HepG2 (cell line): ENCODE measurements around the gene EPHA4. TPM values are rescaled to one million over a fixed set of nuclear protein-coding genes. Genes with fewer than 3 reads are reported as not detected.

ENCODE experiments used
- ATAC-seq: fragments of 200-7000 bp; cut with Tn5 transposase; 3 replicates; pipeline ENCODE4 v1.9.1; 2020; ENCODE audit warnings: mild to moderate bottlenecking, moderate library complexity
- BruUV-seq: library from RNA; stranded (reverse); fragments of 400-500 nt; replicated peaks from 2 replicates; lab custom pipeline; 2021; lab: Mats Ljungman, UMichigan
- CTCF ChIA-PET: fragments of 300-600 bp; formaldehyde crosslinking; extraction: SDS; loops from one replicate; lab custom pipeline; 2021; ENCODE audit warnings: low total read pairs, inconsistent platforms, low intra/inter-chr PET ratio; lab: Yijun Ruan, JAX
- POLR2A ChIA-PET: fragments of 350-600 bp; sonication (Branson Sonifier 250); formaldehyde crosslinking; loops from one replicate; lab custom pipeline; 2020; ENCODE audit warnings: antibody characterized with exemption, inconsistent platforms; lab: Yijun Ruan, JAX
- DNase-seq: peaks from one replicate; pipeline ENCODE4 v3.0.0-alpha.2; 2015; ENCODE audit warnings: low spot score
- FAIRE-seq: peaks from 3 replicates; lab custom pipeline; 2011; peaks lifted over from hg19 to GRCh38; lab: Jason Lieb, UNC
- H2AFZ ChIP-seq: one replicate; pipeline ENCODE4 v1.6.1; 2011; ENCODE audit warnings: low read length, inconsistent platforms
- H3K27ac ChIP-seq: fragments of 300-600 bp; 3 replicates; pipeline ENCODE4 v1.8.0; 2011; ENCODE audit warnings: mixed run types, mild to moderate bottlenecking, mixed read lengths, low read length, inconsistent platforms; ENCODE audit not compliant: insufficient read depth; ENCODE audit errors: extremely low read length
- H3K27me3 ChIP-seq, 2 experiments: fragments of 200-600 bp in 1 of 2; 2 replicates in 1 of 2; 3 replicates in 1 of 2; pipeline versions ENCODE4 v1.6.0 to v1.8.0; 2011; ENCODE audit warnings: low read length in 2 of 2, mild to moderate bottlenecking in 2 of 2, moderate library complexity in 2 of 2, inconsistent platforms in 1 of 2; ENCODE audit not compliant: insufficient read depth in 2 of 2, control insufficient read depth in 1 of 2
- H3K36me3 ChIP-seq, 2 experiments: fragments of 200-600 bp in 1 of 2; replicated peaks in 1 of 2; 2 replicates in 1 of 2; 3 replicates in 1 of 2; pipeline versions ENCODE4 v1.5.1 to v1.8.0; 2011; ENCODE audit warnings: low read length in 2 of 2, inconsistent platforms in 1 of 2; ENCODE audit not compliant: insufficient read depth in 2 of 2, control insufficient read depth in 1 of 2
- H3K4me1 ChIP-seq: 2 replicates; pipeline ENCODE4 v1.5.1; 2012; ENCODE audit warnings: low read length, inconsistent platforms; ENCODE audit not compliant: insufficient read depth
- H3K4me2 ChIP-seq: 2 replicates; pipeline ENCODE4 v1.6.0; 2011; ENCODE audit warnings: low read depth, low read length, inconsistent platforms
- H3K4me3 ChIP-seq, 3 experiments: fragments of 200-600 bp in 1 of 3; sonication (generic), shearing (Covaris generic) in 1 of 3; replicated peaks in 1 of 3; 2 replicates each; pipeline ENCODE4 v1.5.1; 2011 to 2016; ENCODE audit warnings: low read length in 3 of 3, inconsistent platforms in 2 of 3, low read depth in 2 of 3, mild to moderate bottlenecking in 2 of 3, control low read depth in 1 of 3, mixed read lengths in 1 of 3; ENCODE audit not compliant: insufficient read depth in 1 of 3
- H3K79me2 ChIP-seq: one replicate; pipeline ENCODE4 v1.6.1; 2011; ENCODE audit warnings: low read length, inconsistent platforms; ENCODE audit not compliant: insufficient read depth
- H3K9ac ChIP-seq: 2 replicates; pipeline ENCODE4 v1.6.0; 2011; ENCODE audit warnings: mild to moderate bottlenecking, low read depth, low read length, inconsistent platforms; ENCODE audit not compliant: insufficient read depth
- H3K9me3 ChIP-seq: 2 replicates; pipeline ENCODE4 v1.5.1; 2012; ENCODE audit warnings: mild to moderate bottlenecking, low read length
- H4K20me1 ChIP-seq: 2 replicates; pipeline ENCODE4 v1.6.0; 2011; ENCODE audit warnings: inconsistent platforms, mild to moderate bottlenecking, low read length, moderate library complexity; ENCODE audit not compliant: insufficient read depth
- DNMT3B ChIP-seq: conservative IDR thresholded peaks from 2 replicates; pipeline ENCODE4 v1.6.1; 2016; ENCODE audit warnings: missing biosample characterization, control low read depth
- HMG20B ChIP-seq: conservative IDR thresholded peaks from 2 replicates; pipeline ENCODE4 v1.6.1; 2016; ENCODE audit warnings: missing genetic modification reagents, missing compliant biosample characterization
- JUN ChIP-seq: sonication (generic); formaldehyde crosslinking; IDR thresholded peaks from 2 replicates; pipeline ENCODE4 v1.4.0; 2020; ENCODE audit warnings: mild to moderate bottlenecking, missing genetic modification reagents
- MEF2D ChIP-seq: sonication (generic); formaldehyde crosslinking; IDR thresholded peaks from 2 replicates; pipeline ENCODE4 v1.5.1; 2020; ENCODE audit warnings: mild to moderate bottlenecking, missing genetic modification reagents
- MLX ChIP-seq: IDR thresholded peaks from 2 replicates; pipeline ENCODE4 v1.6.1; 2016
- TAF15 ChIP-seq: fragments of 200-400 bp; formaldehyde crosslinking; IDR thresholded peaks from one replicate; pipeline ENCODE4 v1.6.1; 2018; ENCODE audit warnings: mild to moderate bottlenecking, low read depth, low read length; ENCODE audit not compliant: poor library complexity, severe bottlenecking
- TOPORS ChIP-seq: sonication (generic); formaldehyde crosslinking; IDR thresholded peaks from 2 replicates; pipeline ENCODE4 v1.8.0; 2023; ENCODE audit warnings: mild to moderate bottlenecking, missing genetic modification reagents
- ZEB1 ChIP-seq: IDR thresholded peaks from 2 replicates; pipeline ENCODE4 v1.6.1; 2012; ENCODE audit warnings: mild to moderate bottlenecking, low read depth, inconsistent platforms; ENCODE audit not compliant: insufficient replicate concordance
- ZFP37 ChIP-seq: sonication (generic); formaldehyde crosslinking; IDR thresholded peaks from 2 replicates; pipeline ENCODE4 v1.4.0; 2020; ENCODE audit warnings: missing genetic modification reagents, borderline replicate concordance
- ZNF124 ChIP-seq: sonication (generic); formaldehyde crosslinking; IDR thresholded peaks from 2 replicates; pipeline ENCODE4 v1.4.0; 2020; ENCODE audit warnings: missing genetic modification reagents
- ZNF230 ChIP-seq: sonication (generic); formaldehyde crosslinking; IDR thresholded peaks from 2 replicates; pipeline ENCODE4 v1.4.0; 2020; ENCODE audit warnings: mild to moderate bottlenecking, missing genetic modification reagents
- ZNF335 ChIP-seq: sonication (generic); formaldehyde crosslinking; IDR thresholded peaks from 2 replicates; pipeline ENCODE4 v1.4.0; 2020; ENCODE audit warnings: missing genetic modification reagents
- ZNF562 ChIP-seq: sonication (generic); formaldehyde crosslinking; IDR thresholded peaks from 2 replicates; pipeline ENCODE4 v1.8.0; 2022; ENCODE audit warnings: missing genetic modification reagents, borderline replicate concordance
- ZNF670 ChIP-seq: sonication (generic); formaldehyde crosslinking; IDR thresholded peaks from 2 replicates; pipeline ENCODE4 v1.8.0; 2022; ENCODE audit warnings: mild to moderate bottlenecking, missing genetic modification reagents, borderline replicate concordance
- ZNF891 ChIP-seq: sonication (generic); formaldehyde crosslinking; IDR thresholded peaks from 2 replicates; pipeline ENCODE4 v1.5.0; 2020; ENCODE audit warnings: mild to moderate bottlenecking, missing genetic modification reagents
- WGBS: methylation state at CpG from one replicate; pipeline ENCODE4 v1.1.6; 2017; ENCODE audit warnings: low lambda C conversion rate; 5-methylcytosine and 5-hydroxymethylcytosine counted together
- in situ Hi-C: cut with HindIII; loops from 2 replicates; pipeline ENCODE4 v1.10.0; 2017; ENCODE audit warnings: low pct_unique_long_range_greater_than_20kb; ENCODE audit not compliant: extremely low pct_ligation_motif_present
- intact Hi-C: fragments of 100-400 bp; cut with micrococcal nuclease; formaldehyde crosslinking; loops from one replicate; pipeline ENCODE4 v1.10.0; 2022; ENCODE audit not compliant: unreplicated experiment
- polyA plus RNA-seq, 8 experiments: library from polyadenylated mRNA; depleted of rRNA in 3 of 8; stranded (reverse) in 7 of 8; unstranded in 1 of 8; fragments of >200 nt; fragmentation: Illumina TruSeq in 4 of 8; extraction: Trizol in 4 of 8; gene quantifications; 2 replicates each; pipeline versions ENCODE4 v1.2.1 to v1.2.3, GENCODE V29; 2011 to 2016; ENCODE audit warnings: low read depth in 4 of 8, missing spikeins in 1 of 8, mixed read lengths in 1 of 8; ENCODE audit not compliant: insufficient read depth in 1 of 8
- total RNA-seq, 5 experiments: library from RNA; depleted of rRNA; stranded (reverse); fragments of >200 nt; fragmentation: Illumina TruSeq; extraction: Trizol; gene quantifications; 2 replicates each; pipeline ENCODE4 v1.2.3, GENCODE V29; 2016; ENCODE audit warnings: low read depth in 1 of 5
- TF ChIP-seq, protein P1 (sequence below): sonication (generic); formaldehyde crosslinking; IDR thresholded peaks from 2 replicates; pipeline ENCODE4 v1.5.0; 2020; ENCODE audit warnings: missing genetic modification reagents
- TF ChIP-seq, protein P2 (sequence below): sonication (generic); formaldehyde crosslinking; IDR thresholded peaks from 2 replicates; pipeline ENCODE4 v1.4.0; 2020; ENCODE audit warnings: missing genetic modification reagents, mild to moderate bottlenecking, borderline replicate concordance

Gene EPHA4
- total and polyA plus RNA-seq, 2 of the 13 experiments (the other 11 are each of a cell fraction or from before 2014, with no cell fraction given) = not detected

GRCh38 chr2:221596192-221596591, 24.1 kb upstream of the EPHA4 start:
- ATAC-seq = no peak
- TF ChIP-seq ZNF124 (no peak), DNMT3B (no peak), ZNF891 (CRISPR knock-in tag) (no peak), JUN (CRISPR knock-in tag) (no peak), ZFP37 (no peak), ZNF670 (CRISPR knock-in tag) (no peak), ZNF562 (CRISPR knock-in tag) (no peak), HMG20B (CRISPR knock-in tag) (no peak), ZNF335 (CRISPR knock-in tag) (no peak), TAF15 (no peak), MEF2D (no peak), MLX (CRISPR knock-in tag) (no peak), TOPORS (no peak), ZNF230 (CRISPR knock-in tag) (no peak), ZEB1 (no peak)
- TF ChIP-seq, protein P1, sequence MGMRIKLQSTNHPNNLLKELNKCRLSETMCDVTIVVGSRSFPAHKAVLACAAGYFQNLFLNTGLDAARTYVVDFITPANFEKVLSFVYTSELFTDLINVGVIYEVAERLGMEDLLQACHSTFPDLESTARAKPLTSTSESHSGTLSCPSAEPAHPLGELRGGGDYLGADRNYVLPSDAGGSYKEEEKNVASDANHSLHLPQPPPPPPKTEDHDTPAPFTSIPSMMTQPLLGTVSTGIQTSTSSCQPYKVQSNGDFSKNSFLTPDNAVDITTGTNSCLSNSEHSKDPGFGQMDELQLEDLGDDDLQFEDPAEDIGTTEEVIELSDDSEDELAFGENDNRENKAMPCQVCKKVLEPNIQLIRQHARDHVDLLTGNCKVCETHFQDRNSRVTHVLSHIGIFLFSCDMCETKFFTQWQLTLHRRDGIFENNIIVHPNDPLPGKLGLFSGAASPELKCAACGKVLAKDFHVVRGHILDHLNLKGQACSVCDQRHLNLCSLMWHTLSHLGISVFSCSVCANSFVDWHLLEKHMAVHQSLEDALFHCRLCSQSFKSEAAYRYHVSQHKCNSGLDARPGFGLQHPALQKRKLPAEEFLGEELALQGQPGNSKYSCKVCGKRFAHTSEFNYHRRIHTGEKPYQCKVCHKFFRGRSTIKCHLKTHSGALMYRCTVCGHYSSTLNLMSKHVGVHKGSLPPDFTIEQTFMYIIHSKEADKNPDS = no peak
- TF ChIP-seq, protein P2, sequence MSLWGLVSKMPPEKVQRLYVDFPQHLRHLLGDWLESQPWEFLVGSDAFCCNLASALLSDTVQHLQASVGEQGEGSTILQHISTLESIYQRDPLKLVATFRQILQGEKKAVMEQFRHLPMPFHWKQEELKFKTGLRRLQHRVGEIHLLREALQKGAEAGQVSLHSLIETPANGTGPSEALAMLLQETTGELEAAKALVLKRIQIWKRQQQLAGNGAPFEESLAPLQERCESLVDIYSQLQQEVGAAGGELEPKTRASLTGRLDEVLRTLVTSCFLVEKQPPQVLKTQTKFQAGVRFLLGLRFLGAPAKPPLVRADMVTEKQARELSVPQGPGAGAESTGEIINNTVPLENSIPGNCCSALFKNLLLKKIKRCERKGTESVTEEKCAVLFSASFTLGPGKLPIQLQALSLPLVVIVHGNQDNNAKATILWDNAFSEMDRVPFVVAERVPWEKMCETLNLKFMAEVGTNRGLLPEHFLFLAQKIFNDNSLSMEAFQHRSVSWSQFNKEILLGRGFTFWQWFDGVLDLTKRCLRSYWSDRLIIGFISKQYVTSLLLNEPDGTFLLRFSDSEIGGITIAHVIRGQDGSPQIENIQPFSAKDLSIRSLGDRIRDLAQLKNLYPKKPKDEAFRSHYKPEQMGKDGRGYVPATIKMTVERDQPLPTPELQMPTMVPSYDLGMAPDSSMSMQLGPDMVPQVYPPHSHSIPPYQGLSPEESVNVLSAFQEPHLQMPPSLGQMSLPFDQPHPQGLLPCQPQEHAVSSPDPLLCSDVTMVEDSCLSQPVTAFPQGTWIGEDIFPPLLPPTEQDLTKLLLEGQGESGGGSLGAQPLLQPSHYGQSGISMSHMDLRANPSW (CRISPR knock-in tag) = no peak
- TF ChIP-seq, all 625 proteins: peak for 0
- H3K4me2 ChIP-seq = no peak overlapping the region
- H3K9ac ChIP-seq = no peak overlapping the region
- no TSS peak for BruUV-seq
- no peak overlapping the region for H3K27ac ChIP-seq
- FAIRE-seq (no peak), DNase-seq (no peak)
- H3K4me3 ChIP-seq = no peak overlapping the region
- intact Hi-C loops (no loop called here), in situ Hi-C loops (no loop called here)
- no peaks in the 10 kb centered on the region for H4K20me1 ChIP-seq
- POLR2A ChIA-PET = no interaction called here
- WGBS = 4% methylated on average over 3 of the region's 3 CpGs
- CTCF ChIA-PET = no interaction called here
- no peaks in the 10 kb centered on the region for H3K4me1 ChIP-seq
- no peak overlapping the region for H2AFZ ChIP-seq
- no peaks in the 10 kb centered on the region for H3K79me2 ChIP-seq
- H3K36me3 ChIP-seq = no peaks in the 10 kb centered on the region
- H3K27me3 ChIP-seq = no peaks in the 10 kb centered on the region
- no peaks in the 10 kb centered on the region for H3K9me3 ChIP-seq
